Dendritic cell treated with granulocyte-macrophage colony-stimulating factor and Interleukin-4, amounts not matched to agents 40 ng/mL and 50 ng/mL, for 4 days (primary cell): ENCODE data around the gene SWT1.
A peak's percentile ranks its signal among the peaks of the same experiment; 100 is the strongest.

Source experiments
- H3K27ac Mint-ChIP-seq: one replicate; pipeline ENCODE4 v1.8.0; 2022; ENCODE audit warnings: mild to moderate bottlenecking, mixed read lengths
- H3K27me3 Mint-ChIP-seq: one replicate; pipeline ENCODE4 v1.8.0; 2022; ENCODE audit warnings: mild to moderate bottlenecking, mixed read lengths
- H3K36me3 Mint-ChIP-seq: one replicate; pipeline ENCODE4 v1.8.0; 2022; ENCODE audit warnings: low read depth, mixed read lengths
- H3K4me1 Mint-ChIP-seq: one replicate; pipeline ENCODE4 v1.8.0; 2022; ENCODE audit warnings: low read depth, mixed read lengths
- H3K4me3 Mint-ChIP-seq: one replicate; pipeline ENCODE4 v1.8.0; 2022; ENCODE audit warnings: mild to moderate bottlenecking, moderate library complexity, mixed read lengths
- H3K9me3 Mint-ChIP-seq: one replicate; pipeline ENCODE4 v1.8.0; 2022; ENCODE audit warnings: mixed read lengths
- intact Hi-C: fragments of 100-400 bp; cut with micrococcal nuclease; formaldehyde crosslinking; loops from one replicate; pipeline ENCODE4 v1.15.0; 2022

Gene SWT1

DNA sequence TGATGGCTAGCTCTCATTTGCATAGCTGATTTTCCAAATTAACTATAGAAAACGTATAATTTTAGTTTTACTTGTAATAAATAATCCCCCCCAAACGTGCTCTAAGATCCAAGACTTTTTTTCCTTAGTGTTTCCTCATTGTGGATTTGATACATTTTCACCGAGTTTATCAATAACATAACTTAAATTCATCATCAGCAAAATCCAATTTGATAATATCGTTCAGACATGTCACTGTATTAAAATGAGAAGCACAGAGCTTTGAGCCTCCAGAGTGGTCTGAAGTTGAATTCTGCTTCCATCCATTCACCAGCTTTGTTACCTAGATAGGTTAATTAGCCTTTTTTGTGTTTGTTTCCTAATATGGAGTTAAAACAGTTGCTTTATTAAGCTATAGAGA lies 108.3 kb downstream of the SWT1 start:
- intact Hi-C loops: no loop called here
- Mint-ChIP-seq H3K27me3 (no peaks in the 10 kb centered on the region), H3K27ac (no peak overlapping the region), H3K9me3 (no peaks in the 10 kb centered on the region), H3K36me3 (no peaks in the 10 kb centered on the region), H3K4me1 (peaks cover 4% of the 10 kb centered on the region), H3K4me3 (no peak overlapping the region)

DNA sequence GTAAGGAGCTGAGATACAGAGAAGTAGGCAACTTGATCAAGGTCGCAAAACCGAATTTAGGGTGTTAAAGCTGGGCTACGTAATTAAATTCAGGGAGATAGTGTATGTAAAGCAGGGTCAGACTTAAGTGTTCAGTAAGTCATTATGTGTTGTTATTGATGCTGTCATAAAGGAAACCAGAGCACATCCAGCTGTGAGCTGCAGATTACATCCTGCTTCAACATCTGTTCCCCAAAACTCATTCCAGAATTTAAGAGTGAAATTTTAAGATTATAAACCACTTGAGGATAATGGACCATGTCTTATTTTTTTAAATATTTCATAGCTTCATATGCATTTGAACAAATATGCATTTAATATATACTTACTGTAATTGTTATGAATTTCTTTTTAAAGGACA lies 110.3 kb downstream of the SWT1 start:
- Mint-ChIP-seq H3K36me3 (no peaks in the 10 kb centered on the region), H3K27me3 (no peaks in the 10 kb centered on the region), H3K4me3 (no peak overlapping the region), H3K4me1 (no peaks in the 10 kb centered on the region), H3K9me3 (no peaks in the 10 kb centered on the region), H3K27ac (no peak overlapping the region)
- intact Hi-C loops: no loop called here

DNA sequence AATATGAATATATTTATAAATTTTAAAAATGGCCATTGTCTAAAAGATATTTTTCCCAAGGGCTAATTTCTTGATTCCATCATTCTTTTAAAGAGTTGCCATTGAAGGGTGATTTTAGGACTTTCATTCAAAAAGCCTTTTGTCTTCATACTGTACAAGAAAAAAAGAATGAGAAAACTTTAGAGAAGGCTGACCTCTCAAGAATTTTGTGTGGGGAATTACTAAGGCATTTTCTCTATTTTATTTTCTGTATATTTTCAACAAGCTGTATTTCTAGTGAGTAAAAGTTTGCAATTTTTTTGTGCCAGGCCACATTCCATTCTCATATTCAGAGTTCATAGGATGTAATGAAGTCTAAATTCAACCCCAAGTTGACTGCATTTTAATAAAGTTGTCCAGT lies 110.7 kb downstream of the SWT1 start:
- Mint-ChIP-seq H3K9me3 (no peaks in the 10 kb centered on the region), H3K27me3 (no peaks in the 10 kb centered on the region), H3K4me1 (no peaks in the 10 kb centered on the region), H3K4me3 (no peak overlapping the region), H3K36me3 (no peaks in the 10 kb centered on the region), H3K27ac (no peak overlapping the region)
- intact Hi-C loops: no loop called here

DNA sequence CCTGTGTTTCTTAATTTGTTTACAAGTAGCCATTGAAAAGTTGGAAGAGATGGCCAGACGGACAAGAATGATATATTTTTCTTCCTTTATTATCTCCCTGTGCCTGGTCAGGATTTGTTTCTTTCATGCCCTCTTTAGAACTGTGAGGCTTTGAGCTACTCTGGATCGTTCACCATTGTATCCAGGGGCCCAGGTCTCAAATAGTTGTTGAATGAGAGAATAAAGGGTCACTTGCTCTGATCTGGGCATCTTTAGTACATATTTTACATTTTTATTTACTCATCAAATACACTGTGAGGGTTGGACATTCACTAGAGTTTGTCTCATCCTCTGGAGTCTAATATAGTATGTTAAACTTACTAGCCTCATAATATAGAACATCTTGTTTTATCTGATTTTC lies 111.4 kb downstream of the SWT1 start:
- Mint-ChIP-seq H3K9me3 (no peaks in the 10 kb centered on the region), H3K27me3 (no peaks in the 10 kb centered on the region)

DNA sequence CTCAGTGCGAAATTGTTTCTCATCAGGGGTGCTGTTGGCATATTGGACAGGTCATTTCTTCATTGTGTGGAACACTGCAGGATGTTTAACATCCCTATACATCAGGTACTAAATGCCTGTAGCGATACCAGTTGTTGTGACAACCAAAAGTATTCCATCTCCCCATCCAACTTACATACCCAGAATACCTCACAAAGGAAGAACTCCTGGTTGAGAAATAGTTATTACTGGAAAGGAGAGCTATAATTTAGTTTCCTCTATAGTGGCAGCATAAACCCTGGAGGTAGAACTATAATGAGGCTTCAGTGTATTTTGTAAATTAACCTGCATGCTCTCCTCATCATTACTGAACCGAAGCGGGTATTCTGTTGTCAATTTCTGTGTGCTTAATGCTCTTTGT lies 115.0 kb downstream of the SWT1 start:
- Mint-ChIP-seq H3K36me3 (no peaks in the 10 kb centered on the region), H3K27ac (no peak overlapping the region), H3K9me3 (no peaks in the 10 kb centered on the region), H3K27me3 (no peaks in the 10 kb centered on the region), H3K4me1 (no peaks in the 10 kb centered on the region), H3K4me3 (no peak overlapping the region)
- intact Hi-C loops: loop anchor here (5.0 kb wide), 1 partner anchor 45 kb away; no protein-coding TSS in a partner anchor

More for the DNA sequence above, 111.4 kb downstream of the SWT1 start:
- H3K4me1 Mint-ChIP-seq: no peaks in the 10 kb centered on the region
- no peak overlapping the region for H3K4me3 Mint-ChIP-seq
- no peaks in the 10 kb centered on the region for H3K36me3 Mint-ChIP-seq
- intact Hi-C loops: no loop called here
- H3K27ac Mint-ChIP-seq: no peak overlapping the region

DNA sequence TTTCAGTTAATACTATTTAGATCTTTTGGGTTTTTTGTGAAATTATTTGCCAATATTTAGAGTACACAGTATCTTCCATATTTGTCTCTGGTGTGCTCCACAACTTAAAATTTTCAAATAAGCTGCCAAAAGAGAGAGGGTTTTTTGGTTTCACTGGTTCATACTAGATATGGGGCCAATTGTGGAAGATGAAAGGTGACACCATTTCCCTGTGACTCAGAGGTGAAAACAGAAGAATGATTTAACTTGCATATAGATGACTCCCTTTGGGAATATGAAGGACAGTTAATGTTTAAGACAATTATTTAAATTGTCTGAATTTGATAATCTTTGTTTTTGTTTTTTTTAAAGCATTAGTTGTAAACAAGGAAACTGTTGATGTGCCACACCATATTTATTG lies 122.6 kb downstream of the SWT1 start:
- H3K4me1 Mint-ChIP-seq: no peaks in the 10 kb centered on the region
- H3K9me3 Mint-ChIP-seq: peaks cover 15% of the 10 kb centered on the region
- intact Hi-C loops: no loop called here
- H3K27ac Mint-ChIP-seq: no peak overlapping the region
- peaks cover 32% of the 10 kb centered on the region for H3K36me3 Mint-ChIP-seq
- H3K27me3 Mint-ChIP-seq: no peaks in the 10 kb centered on the region
- H3K4me3 Mint-ChIP-seq: no peak overlapping the region

DNA sequence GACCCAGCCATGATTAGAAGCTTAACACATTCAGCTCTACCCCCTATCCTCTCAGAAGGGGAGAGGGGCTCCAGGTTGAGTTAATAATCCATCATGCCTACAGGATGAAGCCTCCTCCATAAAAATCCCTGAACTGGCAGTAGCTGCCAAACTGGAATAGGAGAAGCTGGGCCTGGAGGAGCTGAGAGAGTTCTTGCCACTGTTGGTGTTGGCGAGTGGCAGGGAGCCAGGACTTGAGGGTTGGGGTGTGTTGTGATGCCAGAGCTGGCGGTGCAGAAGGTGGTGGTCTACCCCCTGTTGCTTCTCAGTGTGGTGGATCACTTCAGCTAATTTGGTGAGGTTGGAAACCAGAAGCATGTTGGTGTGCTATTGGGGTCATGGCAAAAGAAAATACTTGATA lies 123.6 kb downstream of the SWT1 start:
- no peak overlapping the region for H3K27ac Mint-ChIP-seq
- peaks cover 15% of the 10 kb centered on the region for H3K9me3 Mint-ChIP-seq
- peaks cover 32% of the 10 kb centered on the region for H3K36me3 Mint-ChIP-seq
- intact Hi-C loops: no loop called here
- no peak overlapping the region for H3K4me3 Mint-ChIP-seq
- no peaks in the 10 kb centered on the region for H3K4me1 Mint-ChIP-seq
- no peaks in the 10 kb centered on the region for H3K27me3 Mint-ChIP-seq

DNA sequence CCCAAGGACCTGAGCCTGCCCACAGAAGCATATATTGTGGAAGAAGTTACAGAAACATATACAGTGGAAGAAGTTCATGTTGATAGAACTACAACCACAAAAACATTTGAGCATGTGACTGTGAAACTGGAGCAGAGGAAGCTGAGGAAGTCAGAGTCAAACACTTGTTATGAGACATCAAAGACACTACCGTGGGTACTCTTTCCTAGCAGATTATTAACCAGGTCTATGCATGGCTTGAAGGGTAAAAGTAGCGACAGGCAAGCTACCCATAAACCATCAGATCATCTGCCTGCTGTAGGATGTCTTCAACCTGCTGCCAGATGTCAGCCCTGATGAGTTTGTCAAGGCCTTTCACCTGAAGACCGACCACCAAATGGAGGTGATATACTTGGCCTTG lies 124.3 kb downstream of the SWT1 start:
- H3K27me3 Mint-ChIP-seq: no peaks in the 10 kb centered on the region
- no peak overlapping the region for H3K4me3 Mint-ChIP-seq
- intact Hi-C loops: no loop called here
- peaks cover 32% of the 10 kb centered on the region for H3K36me3 Mint-ChIP-seq
- no peaks in the 10 kb centered on the region for H3K4me1 Mint-ChIP-seq
- peaks cover 15% of the 10 kb centered on the region for H3K9me3 Mint-ChIP-seq
- no peak overlapping the region for H3K27ac Mint-ChIP-seq

DNA sequence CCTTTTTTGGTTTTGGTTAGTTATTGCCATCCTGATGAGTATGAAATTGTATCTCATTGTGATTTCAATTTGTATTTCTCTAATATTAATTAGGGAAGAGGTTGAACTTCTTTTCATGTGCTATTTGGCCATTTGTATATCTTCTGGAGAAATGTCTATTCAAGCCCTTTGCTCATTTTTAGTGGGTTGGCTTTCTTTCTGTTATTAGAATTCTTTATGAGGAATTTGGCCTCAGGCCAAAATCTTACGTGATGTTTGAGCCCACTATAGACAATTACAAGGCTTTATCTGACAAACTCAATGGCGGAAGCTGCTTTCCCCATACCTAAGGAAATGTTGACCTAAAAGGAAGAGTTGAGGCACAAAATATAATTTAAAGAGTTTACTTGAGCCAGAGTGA lies 127.1 kb downstream of the SWT1 start:
- H3K4me1 Mint-ChIP-seq: peaks cover 8% of the 10 kb centered on the region

DNA sequence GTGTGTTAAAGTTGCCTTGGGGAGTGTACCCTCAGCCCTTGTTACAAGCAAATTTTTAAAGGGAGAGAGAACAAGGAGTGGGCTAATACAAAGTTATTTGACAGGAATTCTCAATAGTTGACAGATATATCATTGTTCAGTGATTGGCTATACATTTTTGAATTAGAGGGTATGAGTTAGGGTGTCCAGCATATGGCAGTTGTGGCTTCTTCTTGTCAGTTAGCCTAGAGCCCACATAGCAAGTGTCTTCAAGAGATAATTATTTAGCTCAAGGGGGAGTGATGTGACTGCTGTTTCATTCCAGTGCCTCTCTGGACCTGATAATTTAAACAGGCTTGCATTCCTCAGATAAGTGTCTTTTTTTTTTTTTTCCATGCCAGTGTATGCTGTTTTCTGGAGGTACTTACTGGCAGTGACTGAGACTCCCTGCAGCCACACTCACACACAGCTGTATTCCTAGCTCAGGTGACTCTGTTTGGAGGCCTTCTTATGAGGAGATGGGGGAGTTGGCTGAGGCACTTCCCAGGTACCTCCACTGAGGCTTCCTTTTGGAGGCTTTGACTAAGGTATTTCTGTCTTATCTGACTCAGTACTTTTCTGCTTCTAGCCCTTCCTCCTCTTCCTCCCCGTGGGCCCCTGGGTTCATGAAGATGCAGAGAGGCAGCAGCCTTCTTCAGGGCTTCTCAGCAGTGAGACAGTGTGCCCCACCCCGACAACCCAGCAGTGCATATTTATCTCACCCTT lies 127.7 kb downstream of the SWT1 start:
- no peaks in the 10 kb centered on the region for H3K27me3 Mint-ChIP-seq
- intact Hi-C loops: no loop called here
- H3K27ac Mint-ChIP-seq: no peak overlapping the region
- peaks cover 31% of the 10 kb centered on the region for H3K36me3 Mint-ChIP-seq
- peaks cover 13% of the 10 kb centered on the region for H3K4me1 Mint-ChIP-seq
- peaks cover 8% of the 10 kb centered on the region for H3K9me3 Mint-ChIP-seq
- no peak overlapping the region for H3K4me3 Mint-ChIP-seq

More for the DNA sequence above, 127.1 kb downstream of the SWT1 start:
- H3K27ac Mint-ChIP-seq: no peak overlapping the region
- no peaks in the 10 kb centered on the region for H3K27me3 Mint-ChIP-seq
- H3K36me3 Mint-ChIP-seq: peaks cover 26% of the 10 kb centered on the region
- no peak overlapping the region for H3K4me3 Mint-ChIP-seq
- intact Hi-C loops: no loop called here
- peaks cover 14% of the 10 kb centered on the region for H3K9me3 Mint-ChIP-seq

DNA sequence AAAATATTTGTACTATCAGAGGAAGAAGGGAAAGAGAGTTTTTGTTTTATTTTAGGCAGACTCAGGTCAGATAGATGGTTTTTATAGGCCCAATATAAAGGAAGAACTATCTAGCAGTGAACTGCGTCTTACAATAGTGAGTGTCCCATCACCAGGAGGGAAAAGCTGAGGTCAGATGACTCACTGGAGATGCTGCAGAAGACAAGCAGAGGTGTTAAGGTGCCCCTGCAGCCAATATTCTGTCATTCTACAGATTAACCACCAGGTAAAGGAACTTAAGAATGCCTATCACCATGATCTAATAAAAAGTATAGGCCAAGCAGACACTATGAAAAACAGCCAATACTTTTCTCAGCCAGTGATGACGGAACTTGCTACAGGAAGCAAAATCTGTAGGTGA lies 130.5 kb downstream of the SWT1 start:
- no peaks in the 10 kb centered on the region for H3K27me3 Mint-ChIP-seq
- no peaks in the 10 kb centered on the region for H3K9me3 Mint-ChIP-seq
- intact Hi-C loops: no loop called here
- H3K27ac Mint-ChIP-seq: no peak overlapping the region
- no peak overlapping the region for H3K4me3 Mint-ChIP-seq
- peaks cover 25% of the 10 kb centered on the region for H3K4me1 Mint-ChIP-seq
- peaks cover 23% of the 10 kb centered on the region for H3K36me3 Mint-ChIP-seq

DNA sequence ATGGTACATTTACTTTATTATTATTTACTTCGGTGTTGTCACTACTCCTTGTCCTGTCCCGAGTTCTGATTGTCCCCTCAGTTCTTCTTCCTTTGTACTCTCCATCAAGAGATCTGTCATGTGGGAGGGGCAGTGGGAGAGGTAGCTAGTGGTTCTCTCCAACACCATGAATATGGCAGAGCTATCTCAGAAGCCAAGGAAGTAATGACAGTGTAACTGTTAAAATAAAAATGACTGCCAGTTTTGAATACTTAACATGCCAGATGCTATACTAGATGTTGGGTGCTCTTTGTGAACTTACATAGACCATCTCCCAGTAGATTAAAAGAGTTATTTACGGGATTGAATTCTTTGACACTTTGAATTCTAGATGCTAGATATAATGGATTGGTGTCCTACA lies 131.5 kb downstream of the SWT1 start:
- no peaks in the 10 kb centered on the region for H3K9me3 Mint-ChIP-seq
- peaks cover 24% of the 10 kb centered on the region for H3K36me3 Mint-ChIP-seq
- H3K4me3 Mint-ChIP-seq: no peak overlapping the region
- intact Hi-C loops: no loop called here
- peaks cover 32% of the 10 kb centered on the region for H3K4me1 Mint-ChIP-seq
- no peak overlapping the region for H3K27ac Mint-ChIP-seq
- no peaks in the 10 kb centered on the region for H3K27me3 Mint-ChIP-seq

DNA sequence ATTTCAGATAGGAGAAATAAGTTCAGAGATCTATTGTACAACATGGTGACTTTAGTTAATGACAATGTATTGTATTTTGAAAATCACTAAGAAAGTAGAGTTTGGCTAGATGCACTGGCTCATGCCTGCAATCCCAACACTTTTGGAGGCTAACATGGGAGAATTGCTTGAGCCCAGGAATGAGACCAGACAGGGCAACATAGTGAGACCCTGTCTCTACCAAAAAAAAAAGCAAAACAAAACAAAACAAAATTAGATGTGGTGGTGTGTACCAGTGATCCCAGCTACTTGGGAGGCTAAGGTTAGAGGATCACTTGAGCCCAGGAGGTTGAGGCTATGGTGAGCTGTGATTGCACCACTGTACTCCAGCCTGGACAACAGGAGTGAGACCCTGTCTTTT lies 132.9 kb downstream of the SWT1 start:
- no peaks in the 10 kb centered on the region for H3K9me3 Mint-ChIP-seq
- peaks cover 37% of the 10 kb centered on the region for H3K36me3 Mint-ChIP-seq
- H3K4me1 Mint-ChIP-seq: peaks cover 43% of the 10 kb centered on the region
- intact Hi-C loops: no loop called here
- no peaks in the 10 kb centered on the region for H3K27me3 Mint-ChIP-seq
- no peak overlapping the region for H3K4me3 Mint-ChIP-seq
- H3K27ac Mint-ChIP-seq: no peak overlapping the region

DNA sequence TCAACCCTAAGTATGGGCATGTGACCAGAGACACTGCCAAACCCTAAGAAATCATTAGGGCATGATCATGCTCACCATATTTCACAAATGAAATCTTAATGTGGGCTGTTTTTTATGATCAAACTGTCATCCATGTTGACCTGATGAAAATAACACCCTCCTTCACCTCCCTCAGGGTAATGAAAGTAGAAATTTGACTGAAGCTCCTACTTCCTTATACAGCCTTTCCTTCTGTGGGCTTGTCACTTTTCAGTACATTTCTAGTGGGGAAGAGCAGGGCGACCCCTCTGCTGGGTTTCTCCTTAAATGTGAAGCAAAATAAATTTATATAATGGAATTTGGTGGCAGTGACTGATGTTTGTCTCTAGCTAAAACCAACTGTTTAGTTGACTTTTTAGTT lies 134.2 kb downstream of the SWT1 start:
- no peak overlapping the region for H3K4me3 Mint-ChIP-seq
- intact Hi-C loops: no loop called here
- peaks cover 46% of the 10 kb centered on the region for H3K4me1 Mint-ChIP-seq
- H3K9me3 Mint-ChIP-seq: no peaks in the 10 kb centered on the region
- no peaks in the 10 kb centered on the region for H3K27me3 Mint-ChIP-seq
- H3K27ac Mint-ChIP-seq: no peak overlapping the region
- peaks cover 50% of the 10 kb centered on the region for H3K36me3 Mint-ChIP-seq

DNA sequence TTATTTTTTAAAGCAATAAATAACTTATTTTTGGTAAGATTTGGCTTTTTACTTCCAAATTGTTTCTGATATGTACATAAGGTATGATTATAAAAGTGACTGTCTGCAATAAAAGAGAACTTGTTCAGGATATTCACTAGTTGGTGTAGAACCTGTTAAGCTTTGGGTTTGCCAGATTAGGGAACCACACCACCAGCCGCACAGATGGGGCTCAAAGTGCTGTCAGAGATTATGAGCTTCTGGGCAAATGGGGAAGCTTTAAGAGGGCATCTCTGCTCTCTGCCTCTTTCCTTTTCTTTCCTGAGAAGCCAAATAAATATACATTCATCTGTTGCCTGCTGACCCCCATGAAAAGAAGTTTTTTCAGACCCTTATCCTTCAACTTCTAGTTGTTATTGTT lies 134.7 kb downstream of the SWT1 start:
- Mint-ChIP-seq H3K4me1 (peaks cover 46% of the 10 kb centered on the region), H3K9me3 (no peaks in the 10 kb centered on the region), H3K36me3 (peaks cover 55% of the 10 kb centered on the region), H3K27me3 (no peaks in the 10 kb centered on the region), H3K4me3 (no peak overlapping the region), H3K27ac (peak overlapping the region; percentile 74)
- intact Hi-C loops: no loop called here
